ENCODE results near the gene CORO7.

The CORO7 gene

DNA sequence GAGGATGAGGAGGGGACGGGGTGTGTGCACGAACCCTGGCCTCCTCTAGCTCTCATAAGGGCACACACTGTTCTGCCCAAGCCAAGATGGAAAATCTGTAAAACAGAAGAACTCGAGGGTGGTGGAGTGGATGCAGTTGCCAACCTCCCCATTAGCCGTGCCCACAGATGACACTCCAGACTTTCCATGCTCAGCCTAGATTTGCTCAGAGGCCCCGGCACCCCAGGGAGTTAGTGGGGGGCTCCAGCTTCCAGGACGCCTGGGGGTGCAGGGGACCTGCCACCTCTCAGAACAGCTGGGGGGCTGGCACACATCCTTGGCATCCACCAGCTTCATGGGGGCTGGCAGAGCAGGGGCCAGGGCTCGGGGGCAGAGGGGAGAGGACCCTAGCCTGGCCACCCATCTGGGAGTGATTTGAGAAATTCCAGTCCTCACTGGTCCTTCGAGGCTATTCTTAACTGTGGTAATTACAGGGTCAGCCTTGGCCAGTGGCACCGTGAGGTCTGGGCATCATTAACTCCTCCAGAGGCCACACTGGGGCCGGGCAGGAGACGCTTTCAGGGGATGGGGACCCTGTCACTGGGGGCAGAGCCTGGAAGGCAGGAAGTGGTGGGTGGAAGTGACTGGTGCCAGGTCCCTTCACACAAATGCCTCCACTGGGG, 30.5 kb downstream of the CORO7 start:
- in situ Hi-C loops (cut with MboI; ENCODE audit: low sequenced_read_pairs), result no loop called here

DNA sequence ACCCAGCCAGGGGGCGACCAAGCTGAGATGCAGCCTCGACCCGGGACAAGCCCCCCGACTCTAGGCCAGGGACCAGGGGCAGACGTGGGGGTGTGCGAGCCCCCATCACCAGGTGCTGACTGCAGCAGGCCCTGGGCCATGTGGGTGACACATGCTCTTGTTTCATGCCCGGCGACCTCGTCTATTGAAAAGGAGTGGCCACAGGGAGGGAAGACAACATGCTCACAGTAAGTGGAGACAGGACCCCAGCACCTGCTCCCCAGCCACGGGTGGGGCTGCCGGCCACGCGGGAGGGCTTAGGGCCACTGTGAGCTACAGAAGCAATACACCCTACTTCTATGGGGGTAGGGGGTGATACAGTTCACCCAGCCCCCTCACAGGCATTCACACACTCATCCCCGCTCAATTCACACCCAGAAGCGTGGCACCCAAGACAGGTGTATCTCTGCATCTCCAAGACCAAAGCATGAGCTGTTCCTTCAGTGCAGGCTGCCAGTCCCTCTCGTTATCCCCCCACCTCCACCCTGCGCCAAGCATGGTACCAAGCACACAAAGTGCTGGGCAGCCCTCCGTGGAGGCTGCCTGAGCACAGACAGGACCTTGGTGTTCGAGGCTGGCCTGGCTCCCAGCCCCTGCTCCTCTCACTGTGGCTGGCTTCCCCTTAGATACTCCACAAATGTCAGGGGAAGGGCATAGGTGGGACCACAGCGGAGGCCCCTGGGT, 31.2 kb downstream of the CORO7 start:
- in situ Hi-C loops (cut with MboI; ENCODE audit: low sequenced_read_pairs), result no loop called here

GRCh38 chr16:4384509-4384942, 31.9 kb downstream of the CORO7 start:
- in situ Hi-C loops (cut with MboI; ENCODE audit: low sequenced_read_pairs), result no loop called here

- in situ Hi-C loops (cut with MboI; ENCODE audit: low sequenced_read_pairs), result no loop called here
Measured at GRCh38 chr16:4383591-4384444, 32.6 kb downstream of the CORO7 start.

DNA sequence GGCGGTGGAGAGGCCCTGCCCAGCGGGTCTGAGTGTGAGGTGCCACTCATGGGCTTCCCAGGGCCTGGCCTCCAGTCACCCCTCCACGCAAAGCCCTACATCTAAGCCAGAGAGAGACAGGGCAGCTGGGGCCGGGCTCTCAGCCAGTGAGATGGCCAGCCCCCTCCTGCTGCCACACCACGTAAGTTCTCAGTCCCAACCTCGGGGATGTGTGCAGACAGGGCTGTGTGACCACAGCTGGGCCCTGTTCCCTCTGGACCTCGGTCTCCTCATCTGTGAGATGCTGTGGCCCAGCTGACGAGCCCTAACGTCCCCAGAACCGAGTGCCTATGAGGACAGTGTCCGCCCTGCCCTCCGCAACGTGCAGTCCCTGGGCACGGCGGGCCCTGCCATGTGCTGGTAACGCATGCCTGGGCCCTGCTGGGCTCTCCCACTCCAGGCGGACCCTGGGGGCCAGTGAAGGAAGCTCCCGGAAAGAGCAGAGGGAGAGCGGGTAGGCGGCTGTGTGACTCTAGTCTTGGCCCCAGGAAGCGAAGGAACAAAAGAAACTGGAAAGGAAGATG, 33.5 kb downstream of the CORO7 start:
- in situ Hi-C loops (cut with MboI; ENCODE audit: low sequenced_read_pairs), result no loop called here

DNA sequence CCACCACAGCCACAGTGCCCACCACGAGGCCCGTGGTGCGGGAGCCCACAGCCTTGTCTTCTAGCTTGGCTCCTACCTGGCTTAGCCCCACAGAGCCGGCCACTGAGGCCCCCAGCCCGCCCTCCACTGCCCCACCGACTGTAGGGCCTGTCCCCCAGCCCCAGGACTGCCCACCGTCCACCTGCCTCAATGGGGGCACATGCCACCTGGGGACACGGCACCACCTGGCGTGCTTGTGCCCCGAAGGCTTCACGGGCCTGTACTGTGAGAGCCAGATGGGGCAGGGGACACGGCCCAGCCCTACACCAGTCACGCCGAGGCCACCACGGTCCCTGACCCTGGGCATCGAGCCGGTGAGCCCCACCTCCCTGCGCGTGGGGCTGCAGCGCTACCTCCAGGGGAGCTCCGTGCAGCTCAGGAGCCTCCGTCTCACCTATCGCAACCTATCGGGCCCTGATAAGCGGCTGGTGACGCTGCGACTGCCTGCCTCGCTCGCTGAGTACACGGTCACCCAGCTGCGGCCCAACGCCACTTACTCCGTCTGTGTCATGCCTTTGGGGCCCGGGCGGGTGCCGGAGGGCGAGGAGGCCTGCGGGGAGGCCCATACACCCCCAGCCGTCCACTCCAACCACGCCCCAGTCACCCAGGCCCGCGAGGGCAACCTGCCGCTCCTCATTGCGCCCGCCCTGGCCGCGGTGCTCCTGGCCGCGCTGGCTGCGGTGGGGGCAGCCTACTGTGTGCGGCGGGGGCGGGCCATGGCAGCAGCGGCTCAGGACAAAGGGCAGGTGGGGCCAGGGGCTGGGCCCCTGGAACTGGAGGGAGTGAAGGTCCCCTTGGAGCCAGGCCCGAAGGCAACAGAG, 34.2 kb downstream of the CORO7 start:
- in situ Hi-C loops (cut with MboI; ENCODE audit: low sequenced_read_pairs), result no loop called here

DNA sequence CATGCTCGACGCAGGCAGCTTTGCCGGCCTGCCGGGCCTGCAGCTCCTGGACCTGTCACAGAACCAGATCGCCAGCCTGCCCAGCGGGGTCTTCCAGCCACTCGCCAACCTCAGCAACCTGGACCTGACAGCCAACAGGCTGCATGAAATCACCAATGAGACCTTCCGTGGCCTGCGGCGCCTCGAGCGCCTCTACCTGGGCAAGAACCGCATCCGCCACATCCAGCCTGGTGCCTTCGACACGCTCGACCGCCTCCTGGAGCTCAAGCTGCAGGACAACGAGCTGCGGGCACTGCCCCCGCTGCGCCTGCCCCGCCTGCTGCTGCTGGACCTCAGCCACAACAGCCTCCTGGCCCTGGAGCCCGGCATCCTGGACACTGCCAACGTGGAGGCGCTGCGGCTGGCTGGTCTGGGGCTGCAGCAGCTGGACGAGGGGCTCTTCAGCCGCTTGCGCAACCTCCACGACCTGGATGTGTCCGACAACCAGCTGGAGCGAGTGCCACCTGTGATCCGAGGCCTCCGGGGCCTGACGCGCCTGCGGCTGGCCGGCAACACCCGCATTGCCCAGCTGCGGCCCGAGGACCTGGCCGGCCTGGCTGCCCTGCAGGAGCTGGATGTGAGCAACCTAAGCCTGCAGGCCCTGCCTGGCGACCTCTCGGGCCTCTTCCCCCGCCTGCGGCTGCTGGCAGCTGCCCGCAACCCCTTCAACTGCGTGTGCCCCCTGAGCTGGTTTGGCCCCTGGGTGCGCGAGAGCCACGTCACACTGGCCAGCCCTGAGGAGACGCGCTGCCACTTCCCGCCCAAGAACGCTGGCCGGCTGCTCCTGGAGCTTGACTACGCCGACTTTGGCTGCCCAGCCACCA, 35.1 kb downstream of the CORO7 start:
- in situ Hi-C loops (cut with MboI; ENCODE audit: low sequenced_read_pairs), result no loop called here

- in situ Hi-C loops (cut with MboI; ENCODE audit: low sequenced_read_pairs), result no loop called here
Measured at GRCh38 chr16:4380119-4381063, 36.0 kb downstream of the CORO7 start.

DNA sequence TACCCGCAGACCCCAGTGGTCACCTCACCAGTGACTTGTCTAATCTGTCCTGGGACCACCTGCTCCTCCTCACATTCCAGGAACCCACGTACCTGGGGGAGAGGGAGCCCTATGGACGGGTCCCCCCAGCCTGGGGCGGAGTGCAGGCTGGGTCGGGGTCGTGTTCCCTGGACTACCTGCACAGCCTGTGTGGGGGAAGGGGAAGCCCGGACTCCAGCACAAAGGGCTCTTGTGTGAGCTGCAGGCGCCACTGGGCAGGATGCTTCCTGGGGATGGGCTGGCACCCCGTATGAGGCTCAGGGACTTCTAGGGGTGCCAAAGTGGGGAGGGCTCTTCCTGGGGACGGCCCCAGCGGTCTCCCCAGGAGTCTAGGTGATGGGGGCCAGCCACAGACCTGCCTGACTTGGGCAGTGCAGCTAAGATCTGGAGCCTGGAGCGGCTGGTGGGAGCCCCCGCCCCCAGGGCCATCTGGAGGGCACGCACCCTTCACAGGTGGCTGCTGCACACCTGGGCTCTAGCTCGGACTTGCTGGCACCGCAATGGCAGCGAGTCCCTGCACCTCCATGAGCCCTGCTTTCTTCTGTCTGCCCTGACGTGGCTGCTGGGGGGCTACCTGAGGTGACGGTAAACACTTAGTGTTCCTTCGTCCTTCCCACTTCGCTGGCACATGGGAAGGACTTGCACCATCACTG, 37.3 kb downstream of the CORO7 start:
- in situ Hi-C loops (cut with MboI; ENCODE audit: low sequenced_read_pairs), result no loop called here

- in situ Hi-C loops (cut with MboI; ENCODE audit: low sequenced_read_pairs), result no loop called here
Measured at GRCh38 chr16:4378161-4378666, 38.2 kb downstream of the CORO7 start.

DNA sequence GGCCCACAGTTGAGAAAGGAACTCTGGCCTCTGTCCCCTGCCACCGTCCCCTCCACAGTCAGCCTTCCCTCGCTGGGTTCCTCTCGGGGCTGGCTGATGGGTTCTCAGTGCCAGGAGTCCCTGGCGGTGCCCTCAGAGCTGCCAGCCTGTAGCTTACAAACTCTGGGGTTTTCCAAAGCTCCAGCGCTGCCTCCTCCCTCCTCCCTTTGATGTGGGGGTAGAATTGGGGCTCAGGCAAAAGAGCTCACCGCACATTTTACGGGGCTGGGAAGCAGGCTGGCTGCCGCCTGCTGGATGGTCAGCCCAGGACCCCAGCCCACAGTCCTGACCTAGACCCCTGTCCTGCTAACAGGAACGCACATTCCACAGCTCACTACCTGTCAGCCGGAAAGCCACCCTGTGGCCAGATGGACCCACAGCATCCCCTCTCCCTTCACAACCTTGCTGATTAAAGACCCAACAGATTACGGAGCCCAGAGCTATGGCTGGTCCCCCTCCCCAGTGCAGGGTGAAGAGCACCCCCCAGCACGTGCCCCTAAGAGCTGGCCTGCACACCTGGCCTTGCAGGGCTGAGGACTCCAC, 38.7 kb downstream of the CORO7 start:
- in situ Hi-C loops (cut with MboI; ENCODE audit: low sequenced_read_pairs), result no loop called here

- in situ Hi-C loops (cut with MboI; ENCODE audit: low sequenced_read_pairs), result no loop called here
Measured at GRCh38 chr16:4376893-4377572, 39.4 kb downstream of the CORO7 start.

GRCh38 chr16:4376126-4376892, 40.1 kb downstream of the CORO7 start:
- in situ Hi-C loops (cut with MboI; ENCODE audit: low sequenced_read_pairs), result no loop called here

GRCh38 chr16:4375717-4376116, 40.7 kb downstream of the CORO7 start:
- in situ Hi-C loops (cut with MboI; ENCODE audit: low sequenced_read_pairs), result no loop called here

DNA sequence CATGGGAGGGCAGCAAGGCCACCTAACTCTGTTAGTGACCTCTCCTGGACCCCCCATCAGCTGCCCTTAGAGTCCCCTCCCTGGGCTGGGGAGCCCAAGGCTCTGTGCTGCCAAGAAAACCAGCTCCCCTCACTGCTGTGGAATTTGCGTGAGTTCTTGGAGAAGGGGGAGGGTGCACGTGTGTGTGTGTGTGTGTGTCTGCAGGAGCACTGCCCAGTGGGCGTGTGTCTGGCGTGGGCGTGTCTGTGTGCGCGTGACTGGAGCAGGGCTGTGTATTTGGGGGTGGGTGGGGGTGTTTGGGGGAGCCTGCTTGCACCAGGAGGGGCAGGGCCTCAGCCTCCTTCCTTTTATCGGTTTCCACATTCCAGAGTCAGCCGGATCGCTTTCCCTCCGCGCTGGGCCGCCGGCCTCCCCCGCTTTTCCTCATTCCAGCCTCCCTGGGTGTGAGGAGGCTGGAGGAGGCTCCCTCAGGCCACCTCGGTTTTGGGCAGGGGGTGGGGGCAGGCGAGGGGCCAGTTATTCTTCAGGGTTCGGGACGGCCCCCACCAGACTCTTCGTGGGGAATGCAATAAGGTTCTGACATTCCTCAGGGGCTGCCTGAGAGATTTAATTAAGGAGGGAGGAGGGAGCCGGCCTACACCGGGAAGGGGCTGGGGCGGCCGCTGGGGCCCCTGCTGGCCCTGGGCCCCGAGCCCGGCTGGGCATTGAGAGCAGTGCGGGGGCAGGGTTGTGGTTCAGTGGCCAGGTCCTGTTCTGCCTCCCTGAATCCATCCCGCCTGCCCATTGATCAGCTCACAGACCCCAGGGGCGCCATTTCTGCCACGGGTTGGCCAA, 42.3 kb downstream of the CORO7 start:
- in situ Hi-C loops (cut with MboI; ENCODE audit: low sequenced_read_pairs), result no loop called here
